ENCODE data around the gene OSTF1.

DNA sequence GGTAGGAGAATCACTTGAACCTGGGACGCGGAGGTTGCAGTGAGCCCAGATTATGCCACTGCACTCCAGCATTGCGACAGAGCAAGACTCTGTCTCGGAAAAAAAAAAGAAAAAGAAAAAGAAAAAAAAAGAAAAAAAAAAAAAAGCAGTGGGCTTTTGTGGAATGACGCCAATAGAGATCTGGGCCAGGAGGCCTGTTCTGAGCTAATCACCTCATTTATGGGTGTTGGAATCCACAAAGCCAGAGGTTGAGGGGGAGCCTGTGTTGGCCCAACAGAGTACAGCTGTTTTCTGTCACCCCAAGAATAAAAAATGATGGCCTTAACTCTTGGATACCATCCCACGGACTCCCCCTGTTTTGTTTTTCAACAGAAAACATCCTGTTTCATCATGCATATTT lies 18.5 kb downstream of the OSTF1 start:
- TF ChIP-seq POLR2AphosphoS5 (IDR thresholded peaks at IDR 0.05): no peak
- TF ChIP-seq, protein P1, sequence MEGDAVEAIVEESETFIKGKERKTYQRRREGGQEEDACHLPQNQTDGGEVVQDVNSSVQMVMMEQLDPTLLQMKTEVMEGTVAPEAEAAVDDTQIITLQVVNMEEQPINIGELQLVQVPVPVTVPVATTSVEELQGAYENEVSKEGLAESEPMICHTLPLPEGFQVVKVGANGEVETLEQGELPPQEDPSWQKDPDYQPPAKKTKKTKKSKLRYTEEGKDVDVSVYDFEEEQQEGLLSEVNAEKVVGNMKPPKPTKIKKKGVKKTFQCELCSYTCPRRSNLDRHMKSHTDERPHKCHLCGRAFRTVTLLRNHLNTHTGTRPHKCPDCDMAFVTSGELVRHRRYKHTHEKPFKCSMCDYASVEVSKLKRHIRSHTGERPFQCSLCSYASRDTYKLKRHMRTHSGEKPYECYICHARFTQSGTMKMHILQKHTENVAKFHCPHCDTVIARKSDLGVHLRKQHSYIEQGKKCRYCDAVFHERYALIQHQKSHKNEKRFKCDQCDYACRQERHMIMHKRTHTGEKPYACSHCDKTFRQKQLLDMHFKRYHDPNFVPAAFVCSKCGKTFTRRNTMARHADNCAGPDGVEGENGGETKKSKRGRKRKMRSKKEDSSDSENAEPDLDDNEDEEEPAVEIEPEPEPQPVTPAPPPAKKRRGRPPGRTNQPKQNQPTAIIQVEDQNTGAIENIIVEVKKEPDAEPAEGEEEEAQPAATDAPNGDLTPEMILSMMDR (IDR thresholded peaks at IDR 0.05): no peak
